Tibial artery (tissue), 4 donors: ENCODE data around the gene TTC3.

Source experiments
- DNase-seq, 2 donors: peaks; one replicate each; pipeline ENCODE4 v3.0.0-alpha.2; 2019
- H3K27ac ChIP-seq, 2 donors: fragments of 200-600 bp; sonication (generic) in 1 of 2; 1 replicate in 1 of 2; 2 replicates in 1 of 2; pipeline ENCODE4 v1.5.1; 2018 to 2019; ENCODE audit warnings: mild to moderate bottlenecking in 1 of 2
- H3K27me3 ChIP-seq, 2 donors: fragments of 200-600 bp; sonication (generic) in 1 of 2; one replicate each; pipeline versions ENCODE4 v1.5.1 to v1.6.0; 2016 to 2019
- H3K36me3 ChIP-seq, 3 donors: fragments of 200-600 bp; sonication (generic) in 2 of 3; one replicate each; pipeline ENCODE4 v1.5.1; 2016 to 2019; ENCODE audit warnings: mild to moderate bottlenecking in 2 of 3
- H3K4me1 ChIP-seq, 4 donors: fragments of 200-600 bp; sonication (generic) in 2 of 4; 1 replicate in 3 of 4; 2 replicates in 1 of 4; pipeline ENCODE4 v1.5.1; 2016 to 2019
- H3K4me3 ChIP-seq, 2 donors: fragments of 200-600 bp; sonication (generic) in 1 of 2; 1 replicate in 1 of 2; 2 replicates in 1 of 2; pipeline ENCODE4 v1.5.1; 2018 to 2019; ENCODE audit warnings: mild to moderate bottlenecking in 2 of 2
- H3K9me3 ChIP-seq, 3 donors: fragments of 200-600 bp; sonication (generic) in 1 of 3; one replicate each; pipeline ENCODE4 v1.5.1; 2016 to 2019
- intact Hi-C: fragments of 100-400 bp; cut with DNase I; formaldehyde crosslinking; loops from one replicate; pipeline ENCODE4 v1.15.0; 2023; ENCODE audit warnings: low total_unique reads
- TF ChIP-seq, protein P1 (sequence below), 2 experiments: fragments of 200-600 bp in 1 of 2; fragments of 450-650 bp in 1 of 2; IDR thresholded peaks; one replicate each; pipeline ENCODE4 v1.5.1; 2017 to 2019; ENCODE audit warnings: antibody characterized with exemption in 2 of 2, mild to moderate bottlenecking in 1 of 2, moderate library complexity in 1 of 2

The TTC3 gene

DNA sequence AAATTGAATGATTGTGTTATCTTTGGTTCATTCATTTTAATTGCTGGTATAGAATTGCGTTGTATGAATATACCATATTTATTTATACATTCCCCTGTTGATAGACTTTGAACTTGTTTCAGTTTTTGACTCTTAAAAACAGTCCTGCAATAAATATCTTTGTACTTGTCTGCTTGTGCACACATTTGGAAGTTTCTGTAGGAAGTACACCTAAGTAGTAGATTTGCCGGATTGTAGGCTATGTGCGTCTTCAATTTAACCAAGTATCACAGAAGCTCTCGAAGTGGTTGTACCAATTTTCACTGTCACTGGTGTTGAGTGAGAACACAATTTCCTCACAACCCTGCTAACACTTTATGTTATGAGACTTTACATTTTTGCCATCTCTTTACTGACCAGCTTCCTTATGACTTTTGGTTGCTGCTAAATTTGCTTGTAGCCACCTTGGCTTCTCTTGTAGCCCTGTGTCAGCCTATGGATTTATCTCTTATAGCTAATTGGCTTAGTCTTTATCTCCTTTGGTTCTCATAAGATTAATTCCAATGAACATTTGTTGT is 2.2 kb downstream of the TTC3 start:
- Histone ChIP-seq H3K27ac (no peak overlapping the region), H3K27me3 (no peaks in the 10 kb centered on the region), H3K4me1 (peaks cover 0 to 24% (median 14%) of the 10 kb centered on the region in 4 donors), H3K36me3 (no peaks in the 10 kb centered on the region), H3K9me3 (no peaks in the 10 kb centered on the region), H3K4me3 (no peak overlapping the region)
- intact Hi-C loops = loop anchor here (10.0 kb wide), 1 partner anchor 80 kb away; no protein-coding TSS in a partner anchor
- TF ChIP-seq, protein P1, sequence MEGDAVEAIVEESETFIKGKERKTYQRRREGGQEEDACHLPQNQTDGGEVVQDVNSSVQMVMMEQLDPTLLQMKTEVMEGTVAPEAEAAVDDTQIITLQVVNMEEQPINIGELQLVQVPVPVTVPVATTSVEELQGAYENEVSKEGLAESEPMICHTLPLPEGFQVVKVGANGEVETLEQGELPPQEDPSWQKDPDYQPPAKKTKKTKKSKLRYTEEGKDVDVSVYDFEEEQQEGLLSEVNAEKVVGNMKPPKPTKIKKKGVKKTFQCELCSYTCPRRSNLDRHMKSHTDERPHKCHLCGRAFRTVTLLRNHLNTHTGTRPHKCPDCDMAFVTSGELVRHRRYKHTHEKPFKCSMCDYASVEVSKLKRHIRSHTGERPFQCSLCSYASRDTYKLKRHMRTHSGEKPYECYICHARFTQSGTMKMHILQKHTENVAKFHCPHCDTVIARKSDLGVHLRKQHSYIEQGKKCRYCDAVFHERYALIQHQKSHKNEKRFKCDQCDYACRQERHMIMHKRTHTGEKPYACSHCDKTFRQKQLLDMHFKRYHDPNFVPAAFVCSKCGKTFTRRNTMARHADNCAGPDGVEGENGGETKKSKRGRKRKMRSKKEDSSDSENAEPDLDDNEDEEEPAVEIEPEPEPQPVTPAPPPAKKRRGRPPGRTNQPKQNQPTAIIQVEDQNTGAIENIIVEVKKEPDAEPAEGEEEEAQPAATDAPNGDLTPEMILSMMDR (IDR thresholded peaks at IDR 0.05) = no peak
- DNase-seq = no peak

DNA sequence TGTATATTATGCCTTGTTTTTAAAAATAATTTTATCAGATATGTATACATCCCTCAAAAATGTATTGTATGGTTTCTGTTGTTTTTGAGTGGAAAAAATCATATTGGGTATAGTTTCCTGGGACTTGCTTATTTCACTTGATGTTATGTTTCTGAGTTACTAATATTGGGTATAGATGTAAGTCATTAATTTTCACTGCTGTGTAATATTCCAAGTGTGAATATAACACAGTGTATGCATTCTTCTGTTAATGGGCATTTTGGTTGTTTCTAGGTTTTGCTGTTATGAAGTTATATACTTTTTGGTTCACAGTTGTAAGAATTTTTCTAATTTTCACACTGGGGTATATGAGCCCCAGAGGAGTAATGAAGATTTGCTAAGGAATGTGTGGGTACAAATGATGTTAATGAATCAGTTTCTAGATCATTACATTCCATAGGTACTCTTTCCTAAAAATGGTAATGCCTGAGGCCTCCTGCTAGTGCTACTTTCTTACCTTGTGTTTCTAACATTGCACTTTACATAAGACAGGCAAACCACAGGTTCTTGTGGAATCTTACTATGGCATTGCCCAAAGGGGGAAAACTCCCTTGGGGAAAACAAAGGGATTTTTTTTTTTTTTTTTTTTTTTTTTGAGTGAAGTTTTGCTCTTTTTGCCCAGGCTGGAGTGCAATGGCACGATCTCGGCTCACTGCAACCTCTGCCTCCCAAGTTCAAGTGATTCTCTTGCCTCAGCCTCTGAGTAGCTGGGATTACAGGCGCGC is 3.2 kb downstream of the TTC3 start:
- H3K27me3 ChIP-seq = no peaks in the 10 kb centered on the region
- TF ChIP-seq, protein P1 (IDR thresholded peaks at IDR 0.05) = no peak
- intact Hi-C loops = loop anchor here (10.0 kb wide), 1 partner anchor 81 kb away; no protein-coding TSS in a partner anchor
- H3K4me1 ChIP-seq = peaks cover 0 to 15% (median 9%) of the 10 kb centered on the region in 4 donors
- H3K9me3 ChIP-seq = no peaks in the 10 kb centered on the region
- DNase-seq = no peak
- no peaks in the 10 kb centered on the region for H3K36me3 ChIP-seq
- H3K4me3 ChIP-seq = no peak overlapping the region
- H3K27ac ChIP-seq = no peak overlapping the region

DNA sequence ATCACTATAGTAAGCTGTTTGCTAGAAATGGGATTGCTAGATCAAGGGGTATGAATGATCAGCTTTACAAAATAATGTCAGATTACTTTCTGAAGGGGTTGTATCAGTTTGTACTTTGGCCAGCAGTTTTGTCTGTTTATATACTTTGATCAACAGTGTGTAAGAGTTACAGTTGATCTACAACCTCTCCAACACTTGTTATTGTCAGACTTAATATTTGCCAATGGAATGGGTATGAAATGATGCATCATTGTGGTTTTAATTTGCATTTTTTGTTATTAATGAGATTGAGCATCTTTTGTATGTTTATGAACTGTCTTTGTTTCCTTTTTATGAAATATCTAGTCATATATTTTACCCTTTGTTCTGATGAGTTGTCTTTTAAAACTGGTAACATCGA is 4.3 kb downstream of the TTC3 start:
- H3K4me3 ChIP-seq = no peak overlapping the region
- TF ChIP-seq, protein P1 (IDR thresholded peaks at IDR 0.05) = no peak
- H3K36me3 ChIP-seq = no peaks in the 10 kb centered on the region
- intact Hi-C loops = loop anchor here (10.0 kb wide), 1 partner anchor 83 kb away; no protein-coding TSS in a partner anchor
- no peak overlapping the region for H3K27ac ChIP-seq
- no peaks in the 10 kb centered on the region for H3K27me3 ChIP-seq
- H3K9me3 ChIP-seq = no peaks in the 10 kb centered on the region
- H3K4me1 ChIP-seq = peaks cover 0 to 9% (median 2%) of the 10 kb centered on the region in 4 donors
- no peak for DNase-seq

DNA sequence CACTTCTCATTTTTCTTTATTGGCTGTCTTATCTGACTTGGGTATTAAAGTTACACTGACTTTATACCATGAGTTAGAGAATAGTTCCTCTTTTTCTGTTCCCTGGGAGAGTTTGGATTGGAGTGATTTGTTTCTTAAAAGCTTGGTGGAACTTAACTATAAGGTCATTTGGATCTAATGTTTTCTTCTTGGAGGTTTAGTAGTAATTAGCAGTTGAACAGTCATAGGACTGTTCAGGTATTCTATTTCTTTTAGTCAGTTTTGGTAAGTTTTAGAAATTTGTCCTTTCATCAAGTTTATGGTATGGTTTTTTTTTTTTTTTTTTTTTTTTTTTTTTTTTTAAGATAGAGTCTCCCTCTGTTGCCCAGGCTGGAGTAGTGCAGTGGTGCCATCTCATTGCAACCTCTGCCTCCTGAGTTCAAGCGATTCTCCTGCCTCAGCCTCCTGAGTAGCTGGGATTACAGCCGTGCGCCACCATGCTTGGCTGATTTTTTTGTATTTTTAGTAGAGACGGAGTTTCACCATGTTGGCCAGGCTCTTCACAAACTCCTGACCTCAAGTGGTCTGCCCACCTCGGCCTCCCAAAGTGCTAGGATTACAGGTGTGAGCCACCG is 6.3 kb downstream of the TTC3 start:
- TF ChIP-seq, protein P1 (IDR thresholded peaks at IDR 0.05) = no peak
- Histone ChIP-seq H3K4me3 (no peak overlapping the region), H3K4me1 (peaks cover 0 to 20% (median 11%) of the 10 kb centered on the region in 4 donors), H3K9me3 (no peaks in the 10 kb centered on the region), H3K36me3 (no peaks in the 10 kb centered on the region), H3K27me3 (no peaks in the 10 kb centered on the region), H3K27ac (no peak overlapping the region)
- DNase-seq = no peak
- intact Hi-C loops = loop anchor here (10.0 kb wide), 1 partner anchor 85 kb away; no protein-coding TSS in a partner anchor

DNA sequence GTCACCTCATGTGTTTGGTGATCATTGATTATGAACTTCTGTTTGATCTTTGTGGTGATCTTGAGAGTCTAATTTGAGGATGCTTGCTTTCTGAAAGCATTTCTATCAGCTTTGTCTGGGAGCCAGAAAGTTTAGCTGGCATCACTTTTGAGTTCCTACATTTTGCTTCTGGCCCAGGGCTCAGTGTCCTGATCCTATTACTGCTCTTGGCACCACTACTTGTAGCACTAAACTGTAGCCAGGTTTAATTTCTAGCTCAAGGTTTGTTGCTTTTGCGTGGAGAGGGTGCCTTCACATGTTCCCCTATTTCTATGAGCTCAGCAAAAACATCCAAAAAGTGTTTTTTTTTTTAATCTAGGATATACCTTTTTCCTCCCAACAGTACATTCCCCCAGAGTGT is 9.3 kb downstream of the TTC3 start:
- Histone ChIP-seq H3K9me3 (no peaks in the 10 kb centered on the region), H3K4me1 (peaks cover 0 to 15% (median 10%) of the 10 kb centered on the region in 4 donors), H3K27ac (no peak overlapping the region), H3K27me3 (no peaks in the 10 kb centered on the region), H3K36me3 (no peaks in the 10 kb centered on the region), H3K4me3 (no peak overlapping the region)
- intact Hi-C loops = no loop called here
- DNase-seq = no peak
- TF ChIP-seq, protein P1 (IDR thresholded peaks at IDR 0.05) = no peak
